ENCODE data around the gene SPTBN5. TPM values are rescaled to one million over a fixed set of nuclear protein-coding genes. Genes with fewer than 3 reads are reported as not detected.

The SPTBN5 gene
- total and polyA plus RNA-seq, 2 experiments from 2014 or later: 0.57 to 1.1 TPM

DNA sequence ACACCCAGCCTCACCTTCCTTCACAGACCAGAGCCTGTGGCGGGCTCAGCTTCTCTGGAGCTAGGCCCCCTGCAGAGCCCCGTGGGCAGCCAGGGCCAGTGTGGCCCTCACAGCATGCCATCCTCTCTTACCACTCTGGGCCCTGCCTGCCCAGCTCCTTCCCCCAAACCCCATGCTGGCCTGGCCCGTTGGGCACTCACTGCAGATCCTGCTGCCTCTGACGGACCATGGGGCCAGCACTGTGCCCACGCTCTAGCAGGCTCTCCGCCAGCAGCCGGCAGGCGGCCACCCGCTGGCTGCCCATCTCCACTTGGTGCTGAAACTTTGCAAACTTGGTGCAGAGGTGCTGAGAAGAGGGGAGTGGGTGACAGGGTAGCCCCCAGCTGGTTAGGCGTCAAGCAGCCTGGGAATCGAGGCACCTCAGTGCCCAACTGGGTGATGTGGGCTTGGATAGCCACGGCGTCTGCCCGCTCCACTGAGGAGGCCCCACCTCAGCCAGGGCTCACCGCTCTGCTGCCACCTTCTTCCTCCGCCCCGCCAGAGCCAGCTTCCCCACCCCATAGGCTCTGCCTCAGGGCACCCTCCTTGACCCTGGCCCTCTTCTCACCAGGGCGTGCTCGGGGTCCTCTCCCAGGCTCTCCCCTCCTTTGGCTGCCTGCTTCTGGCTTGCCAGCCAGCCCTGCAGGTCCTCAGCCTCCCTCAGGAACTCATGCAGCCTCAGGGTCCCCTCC lies 22.5 kb downstream of the SPTBN5 start:
- peaks cover 20% of the 10 kb centered on the region for H3K27me3 Mint-ChIP-seq (ENCODE audit: insufficient read depth, low read depth, poor library complexity)
- Histone ChIP-seq H3K4me2 (no peak overlapping the region), H3K36me3 (ENCODE audit: insufficient read depth) (no peaks in the 10 kb centered on the region), H2AFZ (no peak overlapping the region), H3K27ac (ENCODE audit: low read depth) (no peak overlapping the region), H3K9me2 (ENCODE audit: insufficient read depth) (no peaks in the 10 kb centered on the region), H3K4me3 (no peak overlapping the region), H4K20me1 (replicated peaks; ENCODE audit: insufficient read depth) (no peaks in the 10 kb centered on the region), H3K27me3 (ENCODE audit: insufficient read depth) (no peaks in the 10 kb centered on the region), H3F3A (replicated peaks; ENCODE audit: low read depth) (no peaks in the 10 kb centered on the region), H3K4me1 (ENCODE audit: insufficient read depth) (no peaks in the 10 kb centered on the region), H3K79me2 (replicated peaks; ENCODE audit: insufficient read depth) (no peaks in the 10 kb centered on the region)
- no peaks in the 10 kb centered on the region; the same call in 2 of the 3 replicates for H3K4me1 Mint-ChIP-seq
- H3K27ac Mint-ChIP-seq: no peak overlapping the region
- TF ChIP-seq, protein P1, sequence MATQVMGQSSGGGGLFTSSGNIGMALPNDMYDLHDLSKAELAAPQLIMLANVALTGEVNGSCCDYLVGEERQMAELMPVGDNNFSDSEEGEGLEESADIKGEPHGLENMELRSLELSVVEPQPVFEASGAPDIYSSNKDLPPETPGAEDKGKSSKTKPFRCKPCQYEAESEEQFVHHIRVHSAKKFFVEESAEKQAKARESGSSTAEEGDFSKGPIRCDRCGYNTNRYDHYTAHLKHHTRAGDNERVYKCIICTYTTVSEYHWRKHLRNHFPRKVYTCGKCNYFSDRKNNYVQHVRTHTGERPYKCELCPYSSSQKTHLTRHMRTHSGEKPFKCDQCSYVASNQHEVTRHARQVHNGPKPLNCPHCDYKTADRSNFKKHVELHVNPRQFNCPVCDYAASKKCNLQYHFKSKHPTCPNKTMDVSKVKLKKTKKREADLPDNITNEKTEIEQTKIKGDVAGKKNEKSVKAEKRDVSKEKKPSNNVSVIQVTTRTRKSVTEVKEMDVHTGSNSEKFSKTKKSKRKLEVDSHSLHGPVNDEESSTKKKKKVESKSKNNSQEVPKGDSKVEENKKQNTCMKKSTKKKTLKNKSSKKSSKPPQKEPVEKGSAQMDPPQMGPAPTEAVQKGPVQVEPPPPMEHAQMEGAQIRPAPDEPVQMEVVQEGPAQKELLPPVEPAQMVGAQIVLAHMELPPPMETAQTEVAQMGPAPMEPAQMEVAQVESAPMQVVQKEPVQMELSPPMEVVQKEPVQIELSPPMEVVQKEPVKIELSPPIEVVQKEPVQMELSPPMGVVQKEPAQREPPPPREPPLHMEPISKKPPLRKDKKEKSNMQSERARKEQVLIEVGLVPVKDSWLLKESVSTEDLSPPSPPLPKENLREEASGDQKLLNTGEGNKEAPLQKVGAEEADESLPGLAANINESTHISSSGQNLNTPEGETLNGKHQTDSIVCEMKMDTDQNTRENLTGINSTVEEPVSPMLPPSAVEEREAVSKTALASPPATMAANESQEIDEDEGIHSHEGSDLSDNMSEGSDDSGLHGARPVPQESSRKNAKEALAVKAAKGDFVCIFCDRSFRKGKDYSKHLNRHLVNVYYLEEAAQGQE (IDR thresholded peaks at IDR 0.05; ENCODE audit: unreplicated experiment): no peak
- TF ChIP-seq, protein P2, sequence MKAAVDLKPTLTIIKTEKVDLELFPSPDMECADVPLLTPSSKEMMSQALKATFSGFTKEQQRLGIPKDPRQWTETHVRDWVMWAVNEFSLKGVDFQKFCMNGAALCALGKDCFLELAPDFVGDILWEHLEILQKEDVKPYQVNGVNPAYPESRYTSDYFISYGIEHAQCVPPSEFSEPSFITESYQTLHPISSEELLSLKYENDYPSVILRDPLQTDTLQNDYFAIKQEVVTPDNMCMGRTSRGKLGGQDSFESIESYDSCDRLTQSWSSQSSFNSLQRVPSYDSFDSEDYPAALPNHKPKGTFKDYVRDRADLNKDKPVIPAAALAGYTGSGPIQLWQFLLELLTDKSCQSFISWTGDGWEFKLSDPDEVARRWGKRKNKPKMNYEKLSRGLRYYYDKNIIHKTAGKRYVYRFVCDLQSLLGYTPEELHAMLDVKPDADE (IDR thresholded peaks at IDR 0.05): no peak
- TF ChIP-seq NANOG (IDR thresholded peaks at IDR 0.05; ENCODE audit: borderline replicate concordance) (no peak), STAT1 (IDR thresholded peaks at IDR 0.05; ENCODE audit: unreplicated experiment) (no peak), ZNF331 (CRISPR knock-in tag; IDR thresholded peaks at IDR 0.05; ENCODE audit: low read depth) (no peak), JUNB (IDR thresholded peaks at IDR 0.05; ENCODE audit: unreplicated experiment) (no peak), EZH2phosphoT487 (IDR thresholded peaks at IDR 0.05; ENCODE audit: unreplicated experiment) (no peak), ZNF114 (CRISPR knock-in tag; IDR thresholded peaks at IDR 0.05) (no peak), POLR2AphosphoS5 (IDR thresholded peaks at IDR 0.05; ENCODE audit: low read depth) (no peak), EZH2 (IDR thresholded peaks at IDR 0.05; ENCODE audit: low read depth, unreplicated experiment) (no peak), CREB1 (CRISPR knock-in tag; IDR thresholded peaks at IDR 0.05; ENCODE audit: low read depth) (no peak)
- TF ChIP-seq, protein P3, sequence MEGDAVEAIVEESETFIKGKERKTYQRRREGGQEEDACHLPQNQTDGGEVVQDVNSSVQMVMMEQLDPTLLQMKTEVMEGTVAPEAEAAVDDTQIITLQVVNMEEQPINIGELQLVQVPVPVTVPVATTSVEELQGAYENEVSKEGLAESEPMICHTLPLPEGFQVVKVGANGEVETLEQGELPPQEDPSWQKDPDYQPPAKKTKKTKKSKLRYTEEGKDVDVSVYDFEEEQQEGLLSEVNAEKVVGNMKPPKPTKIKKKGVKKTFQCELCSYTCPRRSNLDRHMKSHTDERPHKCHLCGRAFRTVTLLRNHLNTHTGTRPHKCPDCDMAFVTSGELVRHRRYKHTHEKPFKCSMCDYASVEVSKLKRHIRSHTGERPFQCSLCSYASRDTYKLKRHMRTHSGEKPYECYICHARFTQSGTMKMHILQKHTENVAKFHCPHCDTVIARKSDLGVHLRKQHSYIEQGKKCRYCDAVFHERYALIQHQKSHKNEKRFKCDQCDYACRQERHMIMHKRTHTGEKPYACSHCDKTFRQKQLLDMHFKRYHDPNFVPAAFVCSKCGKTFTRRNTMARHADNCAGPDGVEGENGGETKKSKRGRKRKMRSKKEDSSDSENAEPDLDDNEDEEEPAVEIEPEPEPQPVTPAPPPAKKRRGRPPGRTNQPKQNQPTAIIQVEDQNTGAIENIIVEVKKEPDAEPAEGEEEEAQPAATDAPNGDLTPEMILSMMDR (conservative IDR thresholded peaks at IDR 0.05; ENCODE audit: low read depth in 2 of 2): no peak
- TF ChIP-seq, protein P4, sequence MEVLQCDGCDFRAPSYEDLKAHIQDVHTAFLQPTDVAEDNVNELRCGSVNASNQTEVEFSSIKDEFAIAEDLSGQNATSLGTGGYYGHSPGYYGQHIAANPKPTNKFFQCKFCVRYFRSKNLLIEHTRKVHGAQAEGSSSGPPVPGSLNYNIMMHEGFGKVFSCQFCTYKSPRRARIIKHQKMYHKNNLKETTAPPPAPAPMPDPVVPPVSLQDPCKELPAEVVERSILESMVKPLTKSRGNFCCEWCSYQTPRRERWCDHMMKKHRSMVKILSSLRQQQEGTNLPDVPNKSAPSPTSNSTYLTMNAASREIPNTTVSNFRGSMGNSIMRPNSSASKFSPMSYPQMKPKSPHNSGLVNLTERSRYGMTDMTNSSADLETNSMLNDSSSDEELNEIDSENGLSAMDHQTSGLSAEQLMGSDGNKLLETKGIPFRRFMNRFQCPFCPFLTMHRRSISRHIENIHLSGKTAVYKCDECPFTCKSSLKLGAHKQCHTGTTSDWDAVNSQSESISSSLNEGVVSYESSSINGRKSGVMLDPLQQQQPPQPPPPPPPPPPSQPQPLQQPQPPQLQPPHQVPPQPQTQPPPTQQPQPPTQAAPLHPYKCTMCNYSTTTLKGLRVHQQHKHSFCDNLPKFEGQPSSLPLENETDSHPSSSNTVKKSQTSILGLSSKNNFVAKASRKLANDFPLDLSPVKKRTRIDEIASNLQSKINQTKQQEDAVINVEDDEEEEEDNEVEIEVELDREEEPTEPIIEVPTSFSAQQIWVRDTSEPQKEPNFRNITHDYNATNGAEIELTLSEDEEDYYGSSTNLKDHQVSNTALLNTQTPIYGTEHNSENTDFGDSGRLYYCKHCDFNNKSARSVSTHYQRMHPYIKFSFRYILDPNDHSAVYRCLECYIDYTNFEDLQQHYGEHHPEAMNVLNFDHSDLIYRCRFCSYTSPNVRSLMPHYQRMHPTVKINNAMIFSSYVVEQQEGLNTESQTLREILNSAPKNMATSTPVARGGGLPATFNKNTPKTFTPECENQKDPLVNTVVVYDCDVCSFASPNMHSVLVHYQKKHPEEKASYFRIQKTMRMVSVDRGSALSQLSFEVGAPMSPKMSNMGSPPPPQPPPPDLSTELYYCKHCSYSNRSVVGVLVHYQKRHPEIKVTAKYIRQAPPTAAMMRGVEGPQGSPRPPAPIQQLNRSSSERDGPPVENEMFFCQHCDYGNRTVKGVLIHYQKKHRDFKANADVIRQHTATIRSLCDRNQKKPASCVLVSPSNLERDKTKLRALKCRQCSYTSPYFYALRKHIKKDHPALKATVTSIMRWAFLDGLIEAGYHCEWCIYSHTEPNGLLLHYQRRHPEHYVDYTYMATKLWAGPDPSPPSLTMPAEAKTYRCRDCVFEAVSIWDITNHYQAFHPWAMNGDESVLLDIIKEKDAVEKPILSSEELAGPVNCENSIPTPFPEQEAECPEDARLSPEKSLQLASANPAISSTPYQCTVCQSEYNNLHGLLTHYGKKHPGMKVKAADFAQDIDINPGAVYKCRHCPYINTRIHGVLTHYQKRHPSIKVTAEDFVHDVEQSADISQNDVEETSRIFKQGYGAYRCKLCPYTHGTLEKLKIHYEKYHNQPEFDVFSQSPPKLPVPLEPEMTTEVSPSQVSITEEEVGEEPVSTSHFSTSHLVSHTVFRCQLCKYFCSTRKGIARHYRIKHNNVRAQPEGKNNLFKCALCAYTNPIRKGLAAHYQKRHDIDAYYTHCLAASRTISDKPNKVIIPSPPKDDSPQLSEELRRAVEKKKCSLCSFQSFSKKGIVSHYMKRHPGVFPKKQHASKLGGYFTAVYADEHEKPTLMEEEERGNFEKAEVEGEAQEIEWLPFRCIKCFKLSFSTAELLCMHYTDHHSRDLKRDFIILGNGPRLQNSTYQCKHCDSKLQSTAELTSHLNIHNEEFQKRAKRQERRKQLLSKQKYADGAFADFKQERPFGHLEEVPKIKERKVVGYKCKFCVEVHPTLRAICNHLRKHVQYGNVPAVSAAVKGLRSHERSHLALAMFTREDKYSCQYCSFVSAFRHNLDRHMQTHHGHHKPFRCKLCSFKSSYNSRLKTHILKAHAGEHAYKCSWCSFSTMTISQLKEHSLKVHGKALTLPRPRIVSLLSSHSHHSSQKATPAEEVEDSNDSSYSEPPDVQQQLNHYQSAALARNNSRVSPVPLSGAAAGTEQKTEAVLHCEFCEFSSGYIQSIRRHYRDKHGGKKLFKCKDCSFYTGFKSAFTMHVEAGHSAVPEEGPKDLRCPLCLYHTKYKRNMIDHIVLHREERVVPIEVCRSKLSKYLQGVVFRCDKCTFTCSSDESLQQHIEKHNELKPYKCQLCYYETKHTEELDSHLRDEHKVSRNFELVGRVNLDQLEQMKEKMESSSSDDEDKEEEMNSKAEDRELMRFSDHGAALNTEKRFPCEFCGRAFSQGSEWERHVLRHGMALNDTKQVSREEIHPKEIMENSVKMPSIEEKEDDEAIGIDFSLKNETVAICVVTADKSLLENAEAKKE (CRISPR knock-in tag; IDR thresholded peaks at IDR 0.05): no peak
- H3K9me3 Mint-ChIP-seq: no peaks in the 10 kb centered on the region
- H3K4me3 Mint-ChIP-seq: no peak overlapping the region
- ATAC-seq: no peak
- no peak for DNase-seq (ENCODE audit: low spot score)
- H3K36me3 Mint-ChIP-seq (ENCODE audit: low read depth): no peaks in the 10 kb centered on the region; the same call in 2 of the 3 replicates
